Duodenal mucosa (tissue), 2 donors: ENCODE data around the gene PINK1.
A peak's percentile ranks its signal among the peaks of the same experiment; 100 is the strongest.
"Not testable (repeated sequence)": the region's sequence is repeated elsewhere in the genome, so short reads cannot be mapped to it uniquely, and the experiment has no call there.

Experiments
- H3K27ac ChIP-seq: one replicate; pipeline ENCODE4 v1.7.0; 2013; ENCODE audit warnings: low read depth, low read length
- H3K27me3 ChIP-seq, 2 donors: one replicate each; pipeline ENCODE4 v1.7.0; 2013; ENCODE audit warnings: low read length in 2 of 2, control low read depth in 1 of 2; ENCODE audit not compliant: insufficient read depth in 2 of 2, control insufficient read depth in 1 of 2
- H3K36me3 ChIP-seq, 2 donors: one replicate each; pipeline ENCODE4 v1.7.0; 2013; ENCODE audit warnings: low read length in 2 of 2, control low read depth in 1 of 2; ENCODE audit not compliant: insufficient read depth in 2 of 2, control insufficient read depth in 1 of 2
- H3K4me1 ChIP-seq, 2 donors: one replicate each; pipeline ENCODE4 v1.7.0; 2013; ENCODE audit warnings: low read length in 2 of 2, control low read depth in 1 of 2; ENCODE audit not compliant: insufficient read depth in 2 of 2, control insufficient read depth in 1 of 2
- H3K4me3 ChIP-seq, 2 donors: one replicate each; pipeline ENCODE4 v1.7.0; 2013; ENCODE audit warnings: low read length in 2 of 2, low read depth in 1 of 2
- H3K9ac ChIP-seq, 2 donors: one replicate each; pipeline ENCODE4 v1.7.0; 2013; ENCODE audit warnings: low read length in 2 of 2, low read depth in 1 of 2
- H3K9me3 ChIP-seq, 2 donors: one replicate each; pipeline ENCODE4 v1.7.0; 2013; ENCODE audit warnings: low read length in 2 of 2, control low read depth in 1 of 2; ENCODE audit not compliant: control insufficient read depth in 1 of 2

Gene PINK1

DNA sequence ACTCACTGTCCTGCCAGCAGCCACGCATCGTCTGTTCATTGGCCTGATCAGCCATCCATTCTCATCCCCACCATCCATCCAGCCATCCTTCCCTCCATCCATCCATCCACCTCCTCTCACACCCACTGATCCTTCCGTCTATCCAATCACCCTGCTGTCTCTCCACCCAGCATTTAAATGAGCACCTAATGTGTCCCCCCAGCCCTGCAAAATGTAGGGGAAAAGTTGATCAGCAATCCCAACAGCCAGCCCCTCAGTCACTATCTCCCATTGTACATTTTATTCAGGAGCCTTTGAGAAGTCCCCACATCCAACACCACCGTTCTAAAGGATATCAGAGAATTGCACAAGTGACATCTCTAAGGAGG, 39.0 kb downstream of the PINK1 start:
- H3K4me3 ChIP-seq, result no peak overlapping the region
- H3K36me3 ChIP-seq, result no peaks in the 10 kb centered on the region
- no peaks in the 10 kb centered on the region for H3K9me3 ChIP-seq
- H3K9ac ChIP-seq, result no peak overlapping the region
- H3K27me3 ChIP-seq, result peaks cover 0 to 5% of the 10 kb centered on the region in 2 donors
- no peak overlapping the region for H3K27ac ChIP-seq
- H3K4me1 ChIP-seq, result no peaks in the 10 kb centered on the region

DNA sequence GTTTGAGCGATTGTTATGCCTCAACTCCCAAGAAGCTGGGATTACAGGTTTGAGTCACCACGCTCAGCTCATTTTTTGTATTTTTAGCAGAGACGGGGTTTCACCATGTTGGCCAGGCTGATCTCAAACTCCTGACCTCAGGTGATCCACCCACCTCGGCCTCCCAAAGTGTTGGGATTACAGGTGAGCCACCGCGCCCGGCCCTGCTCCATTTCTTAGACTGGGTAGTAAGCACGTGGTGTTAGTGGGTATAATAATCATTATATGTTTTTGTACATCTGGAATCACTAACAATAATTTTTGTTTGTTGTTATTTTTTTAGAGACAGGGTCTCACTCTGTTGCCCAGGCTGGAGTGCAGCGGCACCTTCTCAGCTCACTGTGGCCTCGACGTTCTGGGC, 40.4 kb downstream of the PINK1 start:
- not testable (repeated sequence) for H3K27ac ChIP-seq, H3K9ac ChIP-seq, H3K36me3 ChIP-seq, H3K4me3 ChIP-seq, H3K27me3 ChIP-seq, H3K4me1 ChIP-seq, H3K9me3 ChIP-seq

DNA sequence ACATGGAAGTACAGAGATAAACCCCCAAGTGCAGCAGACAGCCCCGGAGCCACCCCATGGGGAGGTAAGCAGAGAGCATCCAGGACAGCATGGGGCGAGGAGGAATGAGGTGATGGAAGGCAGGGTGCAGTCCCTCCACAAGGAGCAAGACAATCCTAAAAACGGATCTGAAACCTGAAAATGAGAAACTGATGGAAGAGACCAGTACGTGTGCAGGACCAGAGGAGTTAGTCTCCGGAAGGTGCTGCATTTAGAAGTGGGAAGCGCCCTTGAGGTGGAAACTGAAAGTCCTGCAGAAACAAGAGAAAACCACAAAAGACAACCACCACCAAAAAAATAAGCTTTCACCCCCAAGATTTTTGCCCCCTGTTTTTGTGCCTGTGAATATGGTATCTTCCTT, 45.3 kb downstream of the PINK1 start:
- Histone ChIP-seq H3K4me3 (no peak overlapping the region), H3K4me1 (no peaks in the 10 kb centered on the region), H3K27ac (no peak overlapping the region), H3K27me3 (no peaks in the 10 kb centered on the region), H3K9me3 (no peaks in the 10 kb centered on the region), H3K36me3 (no peaks in the 10 kb centered on the region), H3K9ac (no peak overlapping the region)

DNA sequence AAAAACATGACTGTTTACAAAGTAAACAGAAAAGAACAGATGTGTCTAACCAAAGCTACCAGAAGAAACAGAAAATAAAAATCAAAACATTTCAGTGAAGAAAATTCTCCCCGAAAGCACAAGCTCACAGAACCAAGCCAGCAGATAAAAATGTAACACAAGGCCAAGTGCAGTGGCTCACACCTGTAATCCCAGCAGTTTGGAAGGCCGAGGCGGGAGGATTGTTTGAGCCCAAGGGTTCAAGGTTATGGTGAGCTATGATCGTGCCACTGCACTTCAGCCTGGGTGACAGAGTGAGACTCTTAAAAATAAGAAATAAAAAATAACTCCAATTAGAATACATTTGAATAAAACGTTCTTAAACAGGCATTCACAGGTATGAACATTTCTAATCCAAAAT, 47.0 kb downstream of the PINK1 start:
- Histone ChIP-seq H3K27ac (no peak overlapping the region), H3K4me3 (no peak overlapping the region), H3K9ac (no peak overlapping the region), H3K9me3 (no peaks in the 10 kb centered on the region), H3K27me3 (no peaks in the 10 kb centered on the region), H3K36me3 (no peaks in the 10 kb centered on the region), H3K4me1 (no peaks in the 10 kb centered on the region)

DNA sequence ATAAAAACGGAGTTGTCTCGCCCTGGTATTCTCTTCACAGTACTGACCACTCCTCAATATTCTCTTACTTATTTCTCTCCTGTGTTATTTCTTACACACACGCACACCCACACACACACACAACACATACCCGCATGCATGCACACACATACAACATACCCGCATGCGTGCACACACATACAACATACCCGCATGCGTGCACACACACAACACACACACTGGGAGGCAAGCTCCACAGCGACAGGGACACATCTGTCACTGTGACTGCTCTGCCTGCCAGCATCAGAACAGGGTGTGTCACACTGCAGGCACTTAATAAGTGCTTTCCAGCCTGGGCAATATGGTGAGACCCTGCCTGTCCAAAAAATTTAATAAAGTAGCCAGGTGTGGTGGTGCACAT, 48.7 kb downstream of the PINK1 start:
- no peak overlapping the region for H3K4me3 ChIP-seq
- no peak overlapping the region for H3K27ac ChIP-seq
- no peaks in the 10 kb centered on the region for H3K27me3 ChIP-seq
- H3K9ac ChIP-seq, result no peak overlapping the region
- no peaks in the 10 kb centered on the region for H3K9me3 ChIP-seq
- no peaks in the 10 kb centered on the region for H3K36me3 ChIP-seq
- H3K4me1 ChIP-seq, result no peaks in the 10 kb centered on the region

DNA sequence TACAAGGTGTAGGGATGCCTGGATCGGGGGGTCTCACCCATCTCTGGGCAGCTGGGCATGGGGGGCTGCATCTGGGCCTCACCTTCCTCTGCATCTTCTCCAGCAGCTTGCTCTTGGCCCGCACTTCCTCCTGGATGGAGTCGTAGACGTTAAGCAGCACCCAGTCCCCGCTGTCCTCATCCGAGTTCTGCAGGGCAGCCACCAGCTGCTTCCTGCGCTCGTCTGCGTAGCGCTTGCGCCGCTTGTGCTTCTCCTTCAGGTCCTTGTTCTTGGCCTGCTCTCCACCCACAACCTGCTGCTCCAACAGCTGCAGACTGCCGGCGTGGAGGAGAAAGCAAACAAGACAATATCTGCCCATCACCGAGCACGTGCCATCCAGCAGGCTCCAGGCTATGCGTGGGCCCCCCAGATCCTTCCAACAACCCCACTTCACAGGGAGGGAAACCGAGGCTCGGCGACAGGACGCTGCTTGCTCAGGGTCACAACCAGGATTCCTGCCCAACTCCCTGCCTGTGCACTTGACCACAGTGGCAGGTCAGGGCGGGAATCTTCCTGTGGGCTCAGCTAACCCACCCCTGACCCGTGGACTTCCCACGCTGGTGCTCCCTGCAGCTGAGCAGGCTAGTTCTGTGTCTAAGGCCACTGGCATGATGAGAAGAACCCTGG, 49.4 kb downstream of the PINK1 start:
- Histone ChIP-seq H3K9ac (no peak overlapping the region), H3K27ac (no peak overlapping the region), H3K36me3 (no peaks in the 10 kb centered on the region)

DNA sequence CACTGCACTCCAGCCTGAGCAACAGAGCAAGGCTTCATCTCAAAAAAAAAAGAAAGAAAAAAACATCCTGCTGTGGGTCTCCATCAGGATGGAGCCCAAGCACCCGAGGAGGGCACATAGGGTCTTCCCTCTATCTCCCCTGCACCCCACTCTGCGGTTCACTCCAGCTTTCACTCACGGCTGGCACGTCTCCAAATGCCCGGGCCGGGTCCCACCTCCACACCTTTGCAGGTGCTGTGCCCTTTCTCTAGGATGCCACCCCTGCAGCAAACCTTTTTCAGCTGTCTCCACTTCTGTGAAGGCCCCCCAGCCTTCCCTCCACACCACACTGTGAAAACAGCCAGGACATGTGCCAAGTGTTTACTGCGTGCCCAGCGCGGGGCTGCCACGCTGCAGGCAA, 50.4 kb downstream of the PINK1 start:
- Histone ChIP-seq H3K9ac (no peak overlapping the region), H3K4me3 (no peak overlapping the region), H3K9me3 (no peaks in the 10 kb centered on the region), H3K36me3 (no peaks in the 10 kb centered on the region), H3K4me1 (no peaks in the 10 kb centered on the region), H3K27me3 (no peaks in the 10 kb centered on the region), H3K27ac (no peak overlapping the region)

More for the DNA sequence above, 49.4 kb downstream of the PINK1 start:
- no peaks in the 10 kb centered on the region for H3K4me1 ChIP-seq
- no peaks in the 10 kb centered on the region for H3K9me3 ChIP-seq
- H3K4me3 ChIP-seq, result no peak overlapping the region
- no peaks in the 10 kb centered on the region for H3K27me3 ChIP-seq

DNA sequence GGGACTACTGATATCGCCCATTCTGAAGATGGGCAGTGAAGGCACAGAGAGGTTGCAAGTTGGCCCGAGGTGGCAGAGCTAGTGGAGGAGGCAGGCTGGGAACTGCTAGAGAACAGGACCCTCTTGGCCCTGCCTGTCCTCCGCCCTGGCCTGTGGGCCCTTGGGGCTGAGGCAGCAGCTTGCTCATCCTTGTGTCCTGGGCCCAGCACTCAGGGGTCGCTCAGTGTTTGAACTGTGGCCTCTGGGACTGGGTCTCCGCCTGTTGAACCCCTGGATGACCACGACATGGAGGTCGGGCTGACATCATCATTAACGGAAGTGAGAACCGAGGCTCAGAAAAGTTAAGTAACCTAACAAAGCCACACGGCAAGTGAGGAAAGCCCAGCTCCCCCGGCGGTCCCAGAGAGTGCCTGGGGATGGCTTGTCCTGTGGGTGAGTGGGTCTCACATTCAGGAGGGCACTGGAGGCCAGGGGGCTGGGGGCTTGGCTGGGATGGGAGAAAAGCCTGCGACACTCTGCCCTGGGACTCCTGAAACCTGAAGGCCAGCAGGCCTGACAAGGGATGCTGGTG, 50.9 kb downstream of the PINK1 start:
- no peaks in the 10 kb centered on the region for H3K27me3 ChIP-seq
- no peak overlapping the region for H3K27ac ChIP-seq
- H3K9ac ChIP-seq, result no peak overlapping the region
- no peaks in the 10 kb centered on the region for H3K4me1 ChIP-seq
- no peaks in the 10 kb centered on the region for H3K36me3 ChIP-seq
- no peak overlapping the region for H3K4me3 ChIP-seq
- H3K9me3 ChIP-seq, result no peaks in the 10 kb centered on the region

DNA sequence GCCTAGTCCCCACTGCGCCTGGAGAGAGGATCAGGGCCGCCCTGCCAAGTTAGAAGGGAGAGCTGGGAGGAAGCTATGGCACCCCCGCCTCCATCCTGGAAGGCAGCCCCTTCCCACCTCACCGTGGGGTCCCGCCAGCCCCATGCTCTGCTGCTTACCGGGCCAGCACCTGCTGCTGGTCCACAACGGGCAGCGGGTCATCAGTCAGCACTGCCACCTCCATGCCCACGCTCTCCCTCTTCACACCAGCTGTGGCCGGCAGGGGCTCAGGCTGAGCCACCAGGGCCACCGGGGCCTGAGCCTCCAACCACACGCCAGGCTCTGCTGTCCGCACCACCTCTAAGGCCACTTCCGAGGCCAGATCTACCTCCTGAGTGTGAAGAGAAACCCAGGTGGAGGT, 51.4 kb downstream of the PINK1 start:
- no peaks in the 10 kb centered on the region for H3K36me3 ChIP-seq
- no peak overlapping the region for H3K9ac ChIP-seq
- H3K27me3 ChIP-seq, result no peaks in the 10 kb centered on the region
- peak overlapping the region; percentile 42 for H3K27ac ChIP-seq
- H3K4me3 ChIP-seq, result no peak overlapping the region
- H3K4me1 ChIP-seq, result no peaks in the 10 kb centered on the region
- H3K9me3 ChIP-seq, result no peaks in the 10 kb centered on the region

DNA sequence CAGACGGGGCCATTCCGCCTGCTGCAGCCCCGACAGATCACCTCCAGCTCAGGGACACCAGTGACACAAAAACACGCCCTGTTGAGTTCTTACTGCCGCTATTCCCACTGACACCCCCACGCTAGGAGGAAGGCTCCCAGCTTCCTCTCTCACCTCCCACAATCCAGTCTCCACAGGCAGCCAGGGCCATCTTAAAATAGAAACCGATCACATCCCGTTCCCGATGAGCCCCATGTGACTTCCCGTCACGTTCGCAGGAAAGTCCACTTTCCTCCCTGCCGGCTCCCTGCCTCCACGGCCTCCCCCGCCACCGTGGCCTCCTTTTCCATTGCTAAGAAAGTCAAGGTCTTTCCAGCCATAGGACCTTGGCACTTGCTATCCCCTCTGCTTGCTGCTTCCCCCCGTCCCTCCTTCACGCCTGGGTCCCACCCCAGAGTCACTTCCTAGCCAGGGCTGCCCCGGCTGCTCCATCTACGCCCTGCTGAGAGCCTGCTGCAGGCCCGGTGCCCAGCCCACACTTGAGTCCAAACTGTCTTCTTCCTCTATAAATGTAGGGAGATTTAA, 51.9 kb downstream of the PINK1 start:
- Histone ChIP-seq H3K27me3 (no peaks in the 10 kb centered on the region), H3K27ac (peak overlapping the region; percentile 42), H3K4me3 (no peak overlapping the region), H3K36me3 (no peaks in the 10 kb centered on the region), H3K9me3 (no peaks in the 10 kb centered on the region), H3K9ac (no peak overlapping the region), H3K4me1 (no peaks in the 10 kb centered on the region)
